Measurements from ENCODE around the gene MPND.

GRCh38 chr19:4327252-4327876 lies 16.0 kb upstream of the MPND start:
- TF ChIP-seq CTCF (IDR thresholded peaks at IDR 0.05 in 2 of 3, conservative IDR thresholded peaks at IDR 0.05 in 1 of 3; ENCODE audit: control insufficient read depth in 2 of 3, extremely low read depth in 1 of 3, insufficient read depth in 1 of 3, low read depth in 3 of 3, low read length in 3 of 3), result no peak
- no peak for TF ChIP-seq CHD2 (IDR thresholded peaks at IDR 0.05; ENCODE audit: borderline replicate concordance, low read depth, low read length)
- no peak for TF ChIP-seq POLR2A (IDR thresholded peaks at IDR 0.05; ENCODE audit: low read depth, low read length)
- no peak for TF ChIP-seq EZH2 (IDR thresholded peaks at IDR 0.05; ENCODE audit: borderline replicate concordance, control insufficient read depth, low read depth, low read length)
- no peak for TF ChIP-seq POLR2AphosphoS5 (IDR thresholded peaks at IDR 0.05; ENCODE audit: low read length)
- no peak for TF ChIP-seq SREBF1 (IDR thresholded peaks at IDR 0.05; ENCODE audit: low read length)
- TF ChIP-seq YY1 (IDR thresholded peaks at IDR 0.05; ENCODE audit: low read depth, low read length), result no peak

Data from GM12878 (cell line).